Endometrium (tissue), 2 donors: ENCODE results near the gene PRDM5.

Experiments used
- FAIRE-seq: peaks from 2 replicates; lab custom pipeline; 2012; peaks lifted over from hg19 to GRCh38; lab: Jason Lieb, UNC
- donor health status: control.
- donor health status: control.

Gene PRDM5

DNA sequence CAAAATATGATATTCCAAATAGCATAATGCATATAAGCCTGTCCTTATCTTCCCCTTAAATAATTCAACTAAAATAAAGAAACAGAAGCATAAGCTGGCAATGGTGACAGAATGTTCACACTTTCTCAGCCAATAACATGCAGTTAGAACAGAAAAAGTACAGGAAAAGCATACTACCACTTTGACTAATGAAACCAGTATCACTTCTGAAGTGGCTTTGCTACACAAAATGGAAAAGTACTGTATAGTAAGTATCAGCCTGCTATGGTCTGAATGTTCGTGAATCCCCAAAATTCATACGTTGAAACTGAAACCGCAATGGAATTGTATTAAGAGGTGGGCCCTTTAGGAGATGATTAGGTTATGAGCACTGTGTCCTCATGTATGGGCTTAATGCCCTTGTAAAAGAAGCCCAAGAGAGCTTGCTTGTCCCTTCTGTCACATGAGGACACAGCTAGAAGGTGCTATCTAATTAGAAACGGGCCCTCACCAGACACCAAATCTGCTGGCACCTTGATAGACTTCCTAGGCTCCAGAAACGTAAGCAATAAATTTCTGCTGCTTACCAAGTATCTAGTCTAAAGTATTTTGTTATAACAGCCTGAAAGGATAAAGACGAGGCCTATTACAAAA lies 102.6 kb downstream of the PRDM5 start:
- FAIRE-seq: no peak

DNA sequence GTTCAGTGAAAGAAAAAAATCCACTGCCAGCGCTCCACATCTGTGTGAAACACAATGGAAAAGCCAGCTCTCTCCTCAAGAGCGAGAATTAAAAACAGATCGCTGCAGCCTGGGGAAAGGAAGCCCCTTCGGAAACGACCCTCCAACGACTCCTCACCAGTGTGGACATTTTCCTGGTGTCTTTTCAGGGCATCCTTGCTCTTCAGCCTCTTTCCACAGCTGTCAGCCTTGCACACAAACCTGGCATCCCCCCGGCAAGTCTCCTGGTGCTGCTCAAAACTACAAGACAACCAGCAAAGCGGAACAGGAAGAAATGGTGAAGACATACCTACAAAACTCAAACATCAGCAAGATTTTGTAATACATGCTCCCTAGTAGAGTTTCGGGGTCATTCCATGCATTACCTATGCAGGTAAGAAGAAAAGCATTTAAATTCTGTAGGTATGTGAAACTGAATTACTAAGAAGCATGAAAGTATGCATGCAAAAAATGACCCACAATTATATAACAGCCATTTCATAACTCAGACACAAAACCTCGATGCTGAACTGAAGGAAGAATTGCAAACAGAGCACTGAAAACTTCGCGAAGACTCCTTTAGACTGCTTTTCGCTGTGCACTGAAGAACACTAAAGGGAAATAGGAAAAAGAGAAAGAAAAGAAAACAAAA lies 106.1 kb downstream of the PRDM5 start:
- no peak for FAIRE-seq

DNA sequence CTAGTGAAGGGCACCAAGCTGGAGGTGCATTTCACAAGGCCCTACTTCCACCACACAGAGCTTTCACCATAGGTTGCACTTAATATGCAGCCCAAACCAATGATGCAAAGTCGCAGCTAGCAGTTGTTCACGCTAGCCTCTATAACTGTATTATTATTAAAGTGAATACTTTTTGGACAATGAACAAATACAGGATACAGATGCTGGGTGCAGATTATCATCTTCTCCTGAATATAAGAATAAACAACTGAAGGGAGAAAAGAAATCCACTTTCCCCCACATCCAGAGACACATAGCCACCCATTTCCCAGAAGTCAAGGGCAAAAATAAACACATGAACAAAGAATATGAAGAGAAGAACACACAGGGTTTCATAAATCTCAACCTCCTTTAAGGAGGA lies 107.2 kb downstream of the PRDM5 start:
- no peak for FAIRE-seq

DNA sequence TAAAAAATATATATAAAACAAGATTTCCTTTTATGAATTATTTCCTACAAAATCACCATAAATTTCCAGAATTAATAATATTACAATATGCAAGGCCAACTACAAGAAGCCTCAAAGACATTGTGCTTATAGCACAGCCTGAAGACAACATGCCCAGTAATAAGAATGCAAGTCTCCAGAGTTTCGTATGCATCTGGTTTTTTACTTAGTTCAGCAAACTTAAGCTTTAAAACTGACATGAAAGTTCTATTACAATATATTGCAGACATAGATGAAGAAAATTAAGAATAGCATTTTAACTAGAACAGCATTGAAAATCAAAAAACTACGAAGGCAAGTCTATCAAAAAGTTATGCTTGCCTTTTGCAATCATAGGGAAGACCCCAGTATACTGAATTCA lies 107.6 kb downstream of the PRDM5 start:
- FAIRE-seq: no peak

GRCh38 chr4:120812216-120812615 lies 110.3 kb downstream of the PRDM5 start:
- FAIRE-seq: no peak

DNA sequence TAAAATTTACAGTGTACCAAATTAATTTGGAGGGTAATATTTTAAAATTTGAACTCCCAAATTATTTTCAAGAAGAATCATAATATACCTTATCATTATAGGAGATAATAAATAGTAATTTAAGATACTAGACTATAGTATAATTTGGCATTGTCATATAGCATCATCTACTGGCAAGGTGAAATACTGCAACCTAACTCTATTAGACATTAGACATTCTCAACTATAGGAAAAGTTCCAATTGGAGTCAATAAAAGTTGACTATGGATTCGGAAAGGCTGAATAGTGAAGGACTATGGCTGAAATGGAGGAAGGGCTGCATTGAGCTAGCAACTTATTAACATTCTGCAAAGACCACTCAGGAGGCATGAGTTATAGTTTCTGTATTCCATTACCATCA lies 113.0 kb downstream of the PRDM5 start:
- FAIRE-seq: no peak

- FAIRE-seq: no peak
Observed at GRCh38 chr4:120808475-120809141, 113.9 kb downstream of the PRDM5 start.

DNA sequence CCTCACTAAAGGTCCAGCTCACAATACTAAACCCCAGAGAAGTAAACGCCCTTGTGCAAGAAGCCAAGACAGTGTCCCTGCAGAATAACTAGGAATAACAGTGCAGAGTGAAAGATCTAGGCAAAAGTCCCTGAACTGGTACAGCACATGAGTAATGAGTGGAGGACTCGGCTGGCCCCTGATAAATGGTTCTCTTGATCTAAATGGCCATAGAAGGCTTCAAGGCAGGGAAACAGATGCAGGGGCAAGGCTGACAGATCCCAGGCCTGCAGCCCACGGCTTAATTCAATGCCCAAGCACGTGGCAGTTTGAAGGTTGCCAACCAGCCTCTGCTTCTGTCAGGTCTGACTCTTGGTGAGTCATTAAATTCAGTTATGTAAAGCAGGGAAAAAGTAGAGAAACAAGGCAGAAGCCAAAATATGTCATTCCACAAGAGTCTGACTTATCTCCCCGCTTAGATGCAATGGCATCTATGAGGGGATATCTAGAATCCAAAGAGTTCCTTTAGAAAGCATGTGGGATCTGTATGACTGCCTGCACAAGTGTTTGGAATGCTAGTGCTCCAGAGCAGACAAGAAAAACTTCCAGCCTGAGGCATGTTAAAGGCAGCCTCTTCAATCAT lies 121.3 kb downstream of the PRDM5 start:
- no peak for FAIRE-seq

GRCh38 chr4:120798570-120798969 lies 124.0 kb downstream of the PRDM5 start:
- FAIRE-seq: no peak

DNA sequence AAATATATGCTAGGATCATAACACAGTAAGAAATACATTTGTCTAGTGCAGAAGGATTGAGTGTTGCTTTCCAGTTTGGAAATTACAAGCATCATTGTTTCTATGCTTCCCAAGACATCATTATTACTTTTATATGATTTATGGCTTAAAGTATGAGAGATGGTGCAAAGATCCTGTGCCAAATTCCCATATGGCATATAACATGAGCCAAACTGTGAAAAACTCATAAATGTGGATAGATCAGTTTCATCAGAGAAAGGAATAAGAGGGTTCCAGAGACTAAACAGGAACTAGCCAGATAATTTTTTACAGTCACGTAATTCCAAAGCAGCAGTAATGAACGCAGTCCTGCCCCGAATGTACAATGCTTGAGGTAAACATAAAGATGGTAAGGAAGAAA lies 126.3 kb downstream of the PRDM5 start:
- FAIRE-seq: no peak

GRCh38 chr4:120785202-120785601 lies 137.3 kb downstream of the PRDM5 start:
- FAIRE-seq: no peak

- FAIRE-seq: no peak
Observed at GRCh38 chr4:120777459-120777858, 145.1 kb downstream of the PRDM5 start.

DNA sequence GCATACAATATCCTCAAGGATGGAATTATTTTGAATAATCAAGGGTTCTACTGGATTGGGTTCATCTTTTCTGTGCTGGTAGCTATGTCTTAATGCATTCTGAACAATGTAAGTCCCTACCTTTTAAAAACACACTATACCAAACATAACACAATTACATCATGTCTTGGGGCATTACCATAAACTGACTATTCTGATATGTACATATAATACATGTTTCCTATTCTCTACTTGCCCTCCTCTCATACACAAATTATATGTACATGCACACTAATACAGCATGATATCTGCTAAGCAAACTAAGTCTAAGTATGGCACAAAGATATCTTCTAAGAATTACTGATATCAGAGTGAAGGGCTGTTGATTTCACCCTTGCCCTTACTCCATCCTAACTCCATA lies 147.1 kb downstream of the PRDM5 start:
- FAIRE-seq: no peak

DNA sequence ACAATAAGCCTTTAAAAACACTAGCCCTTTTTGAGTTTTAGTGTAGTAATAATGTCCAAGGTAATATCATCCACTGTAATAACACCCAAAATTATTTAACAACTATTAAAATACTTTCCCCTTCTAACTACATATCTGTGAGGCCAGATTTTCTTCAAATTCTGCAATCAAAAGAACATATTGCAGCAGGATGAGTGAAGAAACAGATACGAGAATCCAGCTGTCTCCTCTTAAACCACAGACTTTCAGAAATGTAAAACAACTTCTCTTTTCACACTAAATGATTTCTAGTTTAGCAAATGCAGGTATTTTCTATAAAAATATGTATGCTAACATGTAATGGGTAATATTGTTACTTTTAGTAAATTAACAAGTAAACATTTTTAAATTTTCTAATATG lies 148.9 kb downstream of the PRDM5 start:
- no peak for FAIRE-seq

GRCh38 chr4:120771907-120772306 lies 150.6 kb downstream of the PRDM5 start:
- no peak for FAIRE-seq

GRCh38 chr4:120770897-120771296 lies 151.6 kb downstream of the PRDM5 start:
- FAIRE-seq: peak; percentile 92

DNA sequence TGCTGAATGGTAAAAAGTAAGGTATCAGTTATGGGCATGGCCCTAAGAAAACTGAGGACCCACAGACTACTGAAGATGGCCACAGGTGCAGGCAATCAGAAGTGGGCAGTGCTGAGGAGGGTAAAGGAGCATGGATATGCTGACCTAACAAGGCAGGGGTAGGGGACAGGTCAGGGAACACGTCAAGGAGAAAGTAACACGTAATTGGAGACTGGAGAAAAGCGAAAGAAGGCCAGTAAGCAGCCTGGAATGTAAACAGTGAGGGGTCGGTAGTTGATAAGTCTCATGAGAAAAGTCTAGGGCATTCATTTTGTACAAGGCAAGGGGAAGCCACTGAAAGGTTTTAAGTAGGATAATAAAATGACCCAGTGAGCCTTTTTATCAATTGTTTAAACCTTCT lies 153.3 kb downstream of the PRDM5 start:
- no peak for FAIRE-seq

DNA sequence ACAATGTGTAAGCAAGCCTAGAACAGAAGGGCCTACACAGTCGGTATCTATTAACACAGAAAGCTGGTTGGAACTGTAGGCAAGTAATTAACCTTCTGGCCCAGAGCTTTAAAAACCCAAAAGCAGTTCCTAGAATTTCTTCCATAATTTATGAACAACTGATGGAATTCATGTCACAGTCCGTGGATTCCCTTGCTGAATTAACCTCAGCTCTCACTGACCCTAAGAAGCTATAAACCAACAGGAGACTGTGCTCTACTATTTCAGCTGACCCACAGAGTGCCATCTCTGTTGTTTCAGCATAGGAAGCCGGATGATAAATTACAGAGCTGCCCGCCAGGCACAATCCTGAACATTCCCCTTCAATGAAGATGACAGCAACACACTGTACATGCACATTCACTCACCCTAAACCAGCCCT lies 157.3 kb downstream of the PRDM5 start:
- FAIRE-seq: no peak

DNA sequence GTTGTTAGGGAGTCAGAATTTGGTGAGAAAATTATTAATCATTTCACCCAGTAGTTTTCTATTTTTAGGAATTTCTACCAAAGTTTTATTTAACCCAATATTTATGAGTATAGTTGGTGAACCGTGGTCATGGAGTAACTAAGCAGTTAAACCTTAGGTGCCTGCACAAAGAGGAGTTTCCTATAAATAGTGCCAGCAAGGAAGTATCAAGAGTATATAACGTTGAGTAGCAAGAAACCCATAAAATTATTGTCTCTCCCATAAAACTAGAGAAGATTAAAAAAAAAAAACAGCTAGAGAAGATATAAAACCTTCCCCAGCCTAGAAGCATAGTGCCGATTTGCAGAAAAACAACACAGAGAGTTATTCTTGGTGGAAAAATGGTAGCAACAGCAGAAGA lies 158.9 kb downstream of the PRDM5 start:
- peak; percentile 35 for FAIRE-seq

DNA sequence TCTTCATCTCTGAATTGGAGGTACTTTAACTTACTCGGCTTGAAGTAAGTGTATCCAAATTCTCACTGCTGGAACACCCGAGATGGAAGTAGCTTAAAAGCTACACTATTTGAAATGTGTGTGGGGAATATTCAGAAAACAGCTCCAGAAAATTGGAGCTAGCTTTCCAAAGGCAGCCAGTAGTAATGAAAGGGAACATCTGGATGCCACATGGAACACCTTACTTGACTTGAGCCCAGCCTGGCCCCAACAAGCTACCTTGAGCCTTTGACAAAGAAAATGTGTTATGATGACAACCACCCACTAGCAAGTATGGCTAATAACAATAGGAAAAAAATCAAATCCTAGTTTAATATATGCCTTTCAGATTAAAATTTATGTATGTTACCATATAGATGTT lies 161.5 kb downstream of the PRDM5 start:
- FAIRE-seq: no peak

- no peak for FAIRE-seq
Observed at GRCh38 chr4:120760047-120760446, 162.5 kb downstream of the PRDM5 start.

GRCh38 chr4:120755864-120756263 lies 166.7 kb downstream of the PRDM5 start:
- FAIRE-seq: no peak

- no peak for FAIRE-seq
Observed at GRCh38 chr4:120754590-120754989, 167.9 kb downstream of the PRDM5 start.
